GM18867 (cell line): ENCODE data around the gene UPK3BL1.
A peak's percentile ranks its signal among the peaks of the same experiment; 100 is the strongest.

ENCODE experiments used
- ATAC-seq: cut with Tn5 transposase; IDR thresholded peaks from one replicate; pipeline ENCODE4 v1.9.1; 2021; ENCODE audit warnings: mild to moderate bottlenecking, moderate library complexity; ENCODE audit not compliant: unreplicated experiment

Gene UPK3BL1

DNA sequence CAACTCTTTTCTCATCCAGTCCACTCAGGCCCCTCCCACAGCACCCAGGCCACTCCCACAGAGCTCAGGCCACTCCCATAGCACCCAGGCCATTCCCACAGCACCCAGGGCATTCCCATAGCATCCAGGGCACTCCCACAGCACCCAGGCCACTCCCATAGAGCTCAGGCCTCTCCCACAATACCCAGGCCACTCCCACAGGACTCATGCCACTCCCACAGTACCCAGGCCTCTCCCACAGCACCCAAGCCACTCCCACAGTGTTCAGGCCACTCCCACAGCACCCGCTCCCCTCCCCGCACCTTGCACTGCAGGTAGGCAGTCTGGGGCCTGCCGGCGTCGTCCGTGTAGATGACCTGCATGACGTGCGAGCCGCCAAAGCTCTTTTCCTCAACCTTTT lies 52.7 kb downstream of the UPK3BL1 start:
- ATAC-seq = peak; percentile 41
